Measurements from ENCODE around the gene MSH3.

Gene MSH3

DNA sequence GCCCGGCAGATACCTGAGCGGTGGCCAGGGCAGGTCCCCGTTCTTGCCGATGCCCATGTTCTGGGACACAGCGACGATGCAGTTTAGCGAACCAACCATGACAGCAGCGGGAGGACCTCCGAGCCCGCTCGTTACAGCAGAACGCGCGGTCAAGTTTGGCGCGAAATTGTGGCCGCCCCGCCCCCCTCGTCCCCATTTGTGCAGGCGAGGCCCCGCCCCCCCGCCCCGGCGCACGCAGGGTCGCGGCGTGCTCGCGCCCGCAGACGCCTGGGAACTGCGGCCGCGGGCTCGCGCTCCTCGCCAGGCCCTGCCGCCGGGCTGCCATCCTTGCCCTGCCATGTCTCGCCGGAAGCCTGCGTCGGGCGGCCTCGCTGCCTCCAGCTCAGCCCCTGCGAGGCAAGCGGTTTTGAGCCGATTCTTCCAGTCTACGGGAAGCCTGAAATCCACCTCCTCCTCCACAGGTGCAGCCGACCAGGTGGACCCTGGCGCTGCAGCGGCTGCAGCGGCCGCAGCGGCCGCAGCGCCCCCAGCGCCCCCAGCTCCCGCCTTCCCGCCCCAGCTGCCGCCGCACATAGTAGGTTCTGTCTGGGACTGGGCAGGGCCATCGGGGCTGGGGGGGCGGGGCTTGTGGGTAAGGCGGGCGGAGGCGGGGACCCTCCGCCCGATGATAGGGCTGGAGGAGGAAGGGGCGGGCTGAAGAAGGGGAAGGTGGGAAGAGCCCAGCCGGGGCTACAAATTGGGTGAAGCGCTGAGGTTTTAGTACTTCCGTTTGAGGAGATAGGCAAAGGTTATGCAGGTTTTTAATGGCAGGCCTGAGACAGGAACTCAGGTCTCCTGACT is at the start of gene MSH3, which contains the start of gene DHFR:
TSS of gene MSH3 (plus strand) at position 262 of the 840 bp plus-strand sequence. CDS start at position 338, 76 bp downstream.
TSS of gene DHFR (minus strand) at position 593 of the 840 bp plus-strand sequence. CDS start at position 99, 494 bp downstream.
- peak; percentile 97 for DNase-seq (ENCODE audit: low spot score)

DNA sequence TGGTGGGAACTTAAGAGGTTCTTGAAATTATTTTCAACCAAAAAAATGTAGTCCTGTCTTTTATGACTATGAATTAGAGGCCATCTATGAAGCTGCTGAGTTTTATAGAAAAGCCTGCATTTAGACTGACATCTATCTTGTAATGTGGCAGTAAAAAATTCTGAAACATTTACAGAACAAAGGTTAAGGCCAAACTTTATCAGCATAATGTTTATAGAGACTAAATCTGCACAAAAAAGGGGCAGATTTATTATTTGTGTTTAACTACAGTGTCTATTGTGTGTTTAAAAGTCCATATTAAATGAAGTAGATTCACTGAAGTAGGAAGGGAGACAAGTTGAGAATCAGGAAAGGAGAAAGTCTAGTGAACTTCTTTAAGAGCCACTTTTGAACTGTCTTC is 47.1 kb upstream of the MSH3 start:
- DNase-seq (ENCODE audit: low spot score): no peak

DNA sequence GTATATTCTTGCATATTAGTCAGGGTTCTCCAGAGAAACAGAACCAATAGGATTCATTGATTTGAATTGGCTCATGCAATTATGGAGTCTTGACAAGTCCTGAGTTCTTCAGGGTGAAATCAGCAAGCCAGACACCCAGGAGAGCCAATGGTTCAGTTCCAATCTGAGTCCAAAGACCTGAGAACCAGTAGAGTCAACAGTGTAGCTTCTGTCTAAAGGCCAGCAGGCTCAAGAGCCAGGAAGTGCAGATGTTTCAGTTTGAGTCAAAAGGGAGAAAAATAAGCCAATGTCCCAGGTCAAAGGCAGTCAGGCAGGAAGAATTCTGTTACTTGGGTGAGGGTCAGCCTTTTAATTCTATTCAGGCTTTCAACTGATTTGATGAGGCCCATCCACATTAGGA is 46.6 kb upstream of the MSH3 start:
- no peak for DNase-seq (ENCODE audit: low spot score)

DNA sequence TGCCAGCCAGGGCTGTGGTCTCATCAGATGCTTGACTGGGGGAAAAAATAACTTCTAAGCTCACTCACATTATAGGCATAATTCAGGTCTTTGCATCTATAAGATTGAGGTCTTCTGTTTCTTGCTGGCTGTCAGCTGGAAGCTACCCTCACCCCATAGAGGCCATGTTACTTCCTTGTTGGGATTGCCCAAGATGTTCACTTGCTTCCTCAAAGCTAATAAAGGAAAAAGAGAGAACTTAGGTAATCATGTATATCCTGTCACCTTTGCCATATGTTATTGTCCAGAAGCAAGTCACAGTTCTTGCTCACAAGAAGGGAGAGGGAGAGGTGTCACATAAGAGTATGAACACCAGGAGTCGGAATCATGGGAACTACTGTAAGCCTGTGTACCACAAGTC is 45.7 kb upstream of the MSH3 start:
- DNase-seq (ENCODE audit: low spot score): no peak

GRCh38 chr5:80609692-80610091 is 44.8 kb upstream of the MSH3 start:
- no peak for DNase-seq (ENCODE audit: low spot score)

DNA sequence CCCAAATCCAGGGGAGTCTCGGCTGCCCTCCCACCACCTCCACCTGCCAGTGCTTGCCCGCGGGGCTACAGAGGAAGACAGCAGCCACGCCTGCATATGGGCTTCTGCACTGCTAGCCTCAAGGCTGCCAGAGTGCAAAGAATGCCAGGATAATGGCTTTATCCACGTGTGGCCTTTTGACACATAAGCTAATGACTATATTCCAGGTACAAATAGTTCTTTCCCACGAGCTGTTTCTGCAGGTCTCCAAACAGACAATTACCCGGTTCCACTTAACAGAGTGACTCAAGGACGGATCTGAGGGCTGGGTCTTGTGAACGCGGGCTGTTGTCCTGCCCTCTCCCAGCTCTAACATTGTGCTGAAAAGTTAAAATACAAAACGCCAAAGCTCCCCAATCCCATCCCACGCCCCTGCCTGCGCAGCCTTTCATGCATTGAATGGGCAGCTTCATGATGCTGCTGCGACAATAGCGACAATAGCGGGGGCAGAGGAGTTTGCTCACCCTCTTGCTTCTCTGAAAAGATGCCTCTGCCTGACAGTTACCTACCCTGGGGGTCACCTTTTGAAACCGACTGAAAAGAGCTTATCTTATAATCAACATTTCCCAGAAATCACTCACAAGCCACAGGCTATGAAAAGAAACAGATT is 39.1 kb upstream of the MSH3 start:
- no peak for DNase-seq (ENCODE audit: low spot score)

DNA sequence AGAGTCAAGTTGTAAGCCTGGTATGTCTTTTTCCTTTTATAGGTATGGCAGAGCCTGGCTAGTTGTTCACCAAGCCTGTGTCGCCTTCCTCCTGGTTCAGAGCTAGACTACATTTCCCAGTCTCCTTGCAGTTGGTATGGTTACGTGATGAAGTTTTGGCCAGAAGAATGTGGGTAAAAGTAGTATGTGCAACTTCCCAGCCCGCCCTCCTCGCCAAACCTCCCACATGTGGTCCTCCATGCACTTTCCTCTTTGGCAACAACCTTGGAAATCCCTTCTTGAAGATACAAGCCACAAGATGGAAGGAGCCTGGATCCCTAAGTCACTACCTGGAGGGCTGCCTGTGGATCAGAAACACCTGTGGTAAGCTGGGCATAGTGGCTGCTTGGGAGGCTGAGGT is 36.0 kb upstream of the MSH3 start:
- DNase-seq (ENCODE audit: low spot score): no peak

- no peak for DNase-seq (ENCODE audit: low spot score)
Observed at GRCh38 chr5:80619086-80619485, 35.4 kb upstream of the MSH3 start.

DNA sequence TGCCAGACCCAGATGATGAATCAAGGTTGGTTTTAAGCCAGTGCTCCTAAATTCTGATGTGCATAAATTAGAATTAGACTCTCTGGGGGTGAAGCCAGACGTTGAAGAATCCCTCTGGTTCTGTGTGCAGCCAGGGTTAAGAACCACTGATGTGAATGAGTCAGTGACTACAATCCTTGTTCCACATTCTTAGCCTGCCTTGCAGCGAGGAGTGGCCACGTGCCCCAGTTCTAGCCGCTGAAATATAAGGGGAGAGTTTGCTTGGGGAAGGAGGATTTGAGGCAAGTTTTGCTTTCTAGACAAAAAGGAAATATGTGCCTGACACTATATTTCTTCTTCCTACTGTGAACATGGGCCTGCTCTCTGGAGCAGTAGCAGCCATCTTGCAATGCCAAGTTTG is 34.2 kb upstream of the MSH3 start:
- no peak for DNase-seq (ENCODE audit: low spot score)

DNA sequence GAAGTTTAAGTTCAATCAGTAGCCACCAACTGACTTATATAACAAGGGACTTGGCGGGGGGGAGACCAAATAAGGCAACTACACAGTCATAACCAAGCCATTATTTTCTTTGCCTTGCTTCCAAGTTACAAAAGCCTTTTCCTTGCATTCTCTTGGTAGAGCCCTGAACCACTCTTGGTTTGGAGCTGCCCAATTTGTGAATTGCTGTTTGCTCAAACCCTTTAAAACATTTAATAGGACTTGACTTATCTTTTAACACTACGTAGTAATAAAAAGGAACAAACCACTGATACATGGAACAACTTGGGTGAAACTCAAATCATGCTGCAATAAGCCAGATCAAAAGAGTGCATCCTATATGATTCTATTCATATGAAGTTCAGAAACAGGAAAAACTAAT is 31.7 kb upstream of the MSH3 start:
- no peak for DNase-seq (ENCODE audit: low spot score)

DNA sequence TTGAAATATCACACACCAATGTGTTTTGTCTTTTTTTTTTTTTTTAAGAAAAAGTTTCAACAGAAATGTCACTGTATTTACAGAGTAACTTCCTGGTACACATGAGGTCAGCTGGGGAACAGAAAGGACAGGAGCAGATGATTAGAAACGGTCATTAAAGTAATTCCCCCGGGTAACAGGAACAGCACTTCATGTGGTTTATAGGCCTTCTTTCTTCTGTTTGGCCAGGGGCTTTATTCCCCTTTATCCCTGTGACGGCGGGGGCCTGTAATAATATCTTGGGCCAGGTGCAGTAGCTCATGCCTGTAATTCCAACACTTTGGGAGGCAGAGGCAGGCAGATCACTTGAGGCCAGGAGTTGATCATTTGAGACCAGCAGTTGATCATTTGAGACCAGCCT is 30.5 kb upstream of the MSH3 start:
- DNase-seq (ENCODE audit: low spot score): no peak

DNA sequence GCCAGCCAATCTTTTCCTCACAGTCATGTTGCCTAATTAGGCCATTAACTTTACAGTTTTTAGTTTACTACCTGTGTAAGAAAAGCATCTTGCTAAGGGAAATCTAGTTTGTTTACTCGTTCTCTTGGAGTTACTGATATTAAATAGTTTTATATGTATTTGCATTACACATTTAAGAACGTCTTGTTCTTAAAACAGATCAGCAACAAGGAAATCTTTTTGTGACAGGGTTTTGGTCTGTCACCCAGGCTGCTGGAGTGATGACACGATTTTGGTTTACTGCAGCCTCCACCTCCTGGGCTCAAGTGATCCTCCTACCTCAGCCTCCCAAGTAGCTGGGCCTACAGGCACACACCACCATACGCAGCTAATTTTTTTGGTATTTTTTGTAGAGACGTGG is 29.2 kb upstream of the MSH3 start:
- no peak for DNase-seq (ENCODE audit: low spot score)

- no peak for DNase-seq (ENCODE audit: low spot score)
Observed at GRCh38 chr5:80629281-80629680, 25.2 kb upstream of the MSH3 start.

- no peak for DNase-seq (ENCODE audit: low spot score)
Observed at GRCh38 chr5:80631278-80632259, 22.9 kb upstream of the MSH3 start.

DNA sequence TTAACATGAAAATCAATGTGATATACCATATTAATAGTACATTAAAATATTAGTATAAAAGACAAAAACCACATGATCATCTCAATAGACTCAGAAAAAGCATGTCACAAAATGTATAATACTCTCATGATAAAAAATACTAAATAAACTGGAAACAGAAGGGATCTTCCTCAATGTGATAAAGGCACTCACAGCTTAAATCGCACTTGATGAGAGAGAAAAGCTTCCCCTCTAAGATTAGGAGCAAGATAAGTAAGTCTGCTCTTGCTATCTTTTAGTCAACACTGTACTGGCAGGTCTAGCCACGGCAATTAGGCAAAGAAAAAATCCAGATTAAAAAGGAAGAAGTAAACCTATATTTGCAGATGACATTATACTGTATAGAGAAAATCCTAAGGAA is 21.8 kb upstream of the MSH3 start:
- no peak for DNase-seq (ENCODE audit: low spot score)

- no peak for DNase-seq (ENCODE audit: low spot score)
Observed at GRCh38 chr5:80634193-80634592, 20.3 kb upstream of the MSH3 start.

GRCh38 chr5:80641353-80641752 is 13.1 kb upstream of the MSH3 start:
- DNase-seq (ENCODE audit: low spot score): no peak

DNA sequence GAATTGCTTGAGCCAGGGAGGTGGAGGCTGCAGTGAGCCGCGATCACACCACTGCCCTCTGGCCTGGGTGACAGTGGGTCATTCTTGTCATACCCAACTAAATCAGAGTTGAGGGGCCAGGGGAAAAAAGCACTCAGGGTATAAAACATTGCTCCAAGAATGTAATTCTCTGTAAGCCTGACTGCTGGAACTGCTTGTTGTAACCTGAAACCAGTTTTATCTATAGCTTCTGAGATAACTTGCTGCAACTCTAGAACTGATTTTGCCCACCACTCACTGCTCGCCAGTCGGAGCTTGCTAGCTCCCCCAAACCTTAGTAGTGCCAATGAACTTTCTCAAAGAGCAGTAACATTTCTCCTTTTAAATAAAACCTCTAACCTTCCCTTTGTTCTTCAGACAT is 9.6 kb upstream of the MSH3 start:
- DNase-seq (ENCODE audit: low spot score): no peak

DNA sequence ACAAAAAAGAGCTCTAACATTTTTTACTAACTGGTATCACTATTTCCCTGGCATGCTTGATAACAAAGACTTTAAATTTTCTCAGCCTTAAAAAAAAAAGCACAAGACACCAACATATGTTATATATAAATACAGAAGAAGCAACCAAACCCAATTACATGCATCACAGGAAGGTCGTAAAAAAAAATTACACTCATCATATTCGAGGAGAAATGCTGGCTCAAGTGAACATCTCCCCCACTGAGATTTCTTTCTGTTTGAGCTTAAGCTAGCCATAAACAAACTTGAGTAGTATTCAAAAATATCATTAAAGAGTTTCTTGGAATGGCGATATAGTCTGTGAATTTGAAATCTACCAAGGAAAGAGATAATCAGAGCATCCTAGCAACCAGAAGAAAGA is 7.5 kb upstream of the MSH3 start:
- no peak for DNase-seq (ENCODE audit: low spot score)

DNA sequence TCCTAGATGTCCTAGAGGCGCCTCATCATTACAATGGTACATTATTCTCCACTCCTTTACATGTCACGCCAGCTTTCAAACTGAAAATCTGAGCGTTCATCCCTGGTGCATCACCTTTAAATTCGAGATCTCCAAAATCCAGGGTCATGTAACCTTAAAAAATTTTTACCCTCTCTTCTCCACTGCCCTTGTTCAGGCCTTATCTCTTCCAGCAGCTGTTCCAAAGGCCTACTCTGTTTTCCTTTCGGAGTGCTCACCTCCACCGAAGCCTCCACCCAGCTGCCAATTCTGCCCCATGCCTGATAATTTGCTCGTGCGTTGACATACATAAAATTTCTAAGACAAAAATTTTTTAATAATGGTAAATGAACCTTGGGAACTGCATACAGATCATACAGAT is 950 bp upstream of the MSH3 start:
- no peak for DNase-seq (ENCODE audit: low spot score)

DNA sequence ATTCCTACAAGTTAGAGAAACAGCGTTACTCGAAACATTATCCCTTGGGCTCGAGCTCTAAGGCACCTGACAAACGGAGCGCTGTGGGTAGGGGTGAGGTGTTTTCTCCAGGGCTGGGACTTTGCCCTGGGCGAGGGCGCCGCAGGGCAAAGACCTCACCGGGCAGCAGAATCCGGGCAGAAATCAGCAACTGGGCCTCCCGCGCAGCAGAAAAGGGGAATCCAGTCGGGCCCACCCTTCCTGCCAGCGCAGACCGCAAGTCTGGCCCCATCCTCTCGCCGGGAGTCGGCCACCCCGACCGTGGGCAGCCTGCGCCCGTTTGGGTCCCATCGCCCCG is 430 bp upstream of the MSH3 start:
- DNase-seq (ENCODE audit: low spot score): peak; percentile 62

DNA sequence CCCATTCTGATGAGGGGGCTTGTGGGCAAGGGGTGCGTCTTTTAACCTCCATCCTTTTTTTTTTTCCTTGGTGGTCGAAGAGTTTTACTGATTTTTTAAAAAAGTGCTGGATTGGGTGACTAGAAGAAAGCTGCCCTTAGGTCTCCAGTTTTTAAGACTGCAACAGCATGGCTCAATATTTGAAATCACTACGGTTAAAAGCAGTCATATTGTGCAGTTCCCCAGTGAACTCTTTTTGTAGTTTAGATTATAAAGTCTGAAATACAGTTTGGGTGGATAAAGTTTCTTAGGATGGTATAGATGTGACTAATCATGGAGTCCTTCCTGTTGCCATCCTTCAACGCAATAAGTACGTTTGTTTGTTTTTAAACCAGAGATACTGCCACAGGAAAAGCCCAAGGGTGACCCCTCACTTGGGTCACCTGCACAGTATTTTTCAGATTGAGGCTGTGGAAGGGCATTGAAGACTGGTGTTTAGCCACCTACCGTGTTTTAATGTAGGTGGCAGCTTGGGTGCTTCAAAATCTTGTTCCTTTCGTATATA is 851 bp downstream of the MSH3 start:
- DNase-seq (ENCODE audit: low spot score): no peak
